Esophagus squamous epithelium (tissue), 4 donors: ENCODE measurements around the gene IFI27L1.

ENCODE experiments used
- CTCF ChIP-seq, 6 experiments: fragments of 450-650 bp in 4 of 6; fragments of 200-600 bp in 2 of 6; sonication (generic) in 2 of 6; IDR thresholded peaks; one replicate each; pipeline ENCODE4 v1.5.1; 2016 to 2019; ENCODE audit warnings: antibody characterized with exemption in 6 of 6, mild to moderate bottlenecking in 4 of 6, moderate library complexity in 4 of 6
- POLR2A ChIP-seq, 4 donors: fragments of 450-650 bp; IDR thresholded peaks; one replicate each; pipeline ENCODE4 v1.6.1; 2017; ENCODE audit warnings: antibody characterized with exemption in 4 of 4, mild to moderate bottlenecking in 4 of 4, moderate library complexity in 3 of 4

- no peak for TF ChIP-seq CTCF (IDR thresholded peaks at IDR 0.05)
- TF ChIP-seq POLR2A (IDR thresholded peaks at IDR 0.05): no peak
Measured at GRCh38 chr14:94139421-94139820, 58.3 kb downstream of the IFI27L1 start.
